ENCODE data around the gene CENATAC.
"Not testable (repeated sequence)": the region's sequence is repeated elsewhere in the genome, so short reads cannot be mapped to it uniquely, and the experiment has no call there.

CENATAC gene

GRCh38 chr11:119025978-119026766 is 28.2 kb downstream of the CENATAC start:
- Histone ChIP-seq H3K9me3 (no peaks in the 10 kb centered on the region), H4K20me1 (peaks cover 12% of the 10 kb centered on the region; the same call in 1 of the 2 replicates), H3K4me2 (no peak overlapping the region), H3K27me3 (no peaks in the 10 kb centered on the region), H3K27ac (no peak overlapping the region), H3K9ac (no peak overlapping the region), H3K4me3 (no peak overlapping the region), H3K36me3 (peaks cover 78% of the 10 kb centered on the region), H3K4me1 (peaks cover 31% of the 10 kb centered on the region)
- TF ChIP-seq Cebpa-rat (IDR thresholded peaks at IDR 0.05) = no peak

- TF ChIP-seq Cebpa-rat (IDR thresholded peaks at IDR 0.05) = no peak
- peaks cover 4% of the 10 kb centered on the region; the same call in 1 of the 2 replicates for H4K20me1 ChIP-seq
- H3K4me3 ChIP-seq = no peak overlapping the region
- peaks cover 24% of the 10 kb centered on the region for H3K4me1 ChIP-seq
- H3K27me3 ChIP-seq = no peaks in the 10 kb centered on the region
- no peaks in the 10 kb centered on the region for H3K9me3 ChIP-seq
- H3K4me2 ChIP-seq = no peak overlapping the region
- H3K27ac ChIP-seq = no peak overlapping the region
- no peak overlapping the region for H3K9ac ChIP-seq
- peaks cover 70% of the 10 kb centered on the region for H3K36me3 ChIP-seq
Observed at GRCh38 chr11:119026970-119027369, 29.0 kb downstream of the CENATAC start.

GRCh38 chr11:119027561-119028345 is 29.8 kb downstream of the CENATAC start:
- Histone ChIP-seq H3K27ac (no peak overlapping the region), H3K27me3 (no peaks in the 10 kb centered on the region), H3K4me3 (no peak overlapping the region), H3K4me1 (peaks cover 24% of the 10 kb centered on the region), H3K9ac (no peak overlapping the region), H4K20me1 (no peaks in the 10 kb centered on the region), H3K4me2 (0 out of 2 replicates have a peak overlapping the region, but pooled peaks have one; percentile 98), H3K9me3 (no peaks in the 10 kb centered on the region), H3K36me3 (peaks cover 62% of the 10 kb centered on the region)
- no peak for TF ChIP-seq Cebpa-rat (IDR thresholded peaks at IDR 0.05)

GRCh38 chr11:119028346-119029068 is 30.6 kb downstream of the CENATAC start:
- Histone ChIP-seq H3K4me2 (peak overlapping the region; percentile 98), H3K9ac (peak overlapping the region; percentile 79; the same call in 1 of the 2 replicates), H3K27me3 (no peaks in the 10 kb centered on the region), H3K4me3 (no peak overlapping the region), H3K36me3 (peaks cover 55% of the 10 kb centered on the region), H3K9me3 (no peaks in the 10 kb centered on the region), H3K27ac (no peak overlapping the region), H3K4me1 (peaks cover 28% of the 10 kb centered on the region), H4K20me1 (no peaks in the 10 kb centered on the region)
- no peak for TF ChIP-seq Cebpa-rat (IDR thresholded peaks at IDR 0.05)

GRCh38 chr11:119029069-119029339 is 31.1 kb downstream of the CENATAC start:
- TF ChIP-seq Cebpa-rat (IDR thresholded peaks at IDR 0.05) = no peak
- no peaks in the 10 kb centered on the region for H3K9me3 ChIP-seq
- peaks cover 33% of the 10 kb centered on the region for H3K4me1 ChIP-seq
- no peak overlapping the region for H3K4me3 ChIP-seq
- no peaks in the 10 kb centered on the region for H3K27me3 ChIP-seq
- peak overlapping the region; percentile 79; the same call in 1 of the 2 replicates for H3K9ac ChIP-seq
- H4K20me1 ChIP-seq = no peaks in the 10 kb centered on the region
- H3K36me3 ChIP-seq = peaks cover 50% of the 10 kb centered on the region
- no peak overlapping the region for H3K27ac ChIP-seq
- H3K4me2 ChIP-seq = peak overlapping the region; percentile 98

GRCh38 chr11:119029340-119030028 is 31.5 kb downstream of the CENATAC start:
- H3K9me3 ChIP-seq = no peaks in the 10 kb centered on the region
- H3K4me3 ChIP-seq = peak overlapping the region; percentile 85
- H3K27ac ChIP-seq = peak overlapping the region; percentile 72; the same call in 1 of the 2 replicates
- no peak for TF ChIP-seq Cebpa-rat (IDR thresholded peaks at IDR 0.05)
- no peaks in the 10 kb centered on the region for H3K27me3 ChIP-seq
- H3K9ac ChIP-seq = peak overlapping the region; percentile 79
- peaks cover 45% of the 10 kb centered on the region for H3K36me3 ChIP-seq
- H3K4me2 ChIP-seq = peak overlapping the region; percentile 98
- H4K20me1 ChIP-seq = no peaks in the 10 kb centered on the region
- peaks cover 34% of the 10 kb centered on the region for H3K4me1 ChIP-seq

- Histone ChIP-seq H3K27me3 (no peaks in the 10 kb centered on the region), H3K36me3 (peaks cover 40% of the 10 kb centered on the region), H3K27ac (peak overlapping the region; percentile 72), H3K9ac (peak overlapping the region; percentile 79), H3K4me2 (peak overlapping the region; percentile 98), H3K4me1 (peaks cover 30% of the 10 kb centered on the region), H4K20me1 (no peaks in the 10 kb centered on the region), H3K4me3 (peak overlapping the region; percentile 85), H3K9me3 (no peaks in the 10 kb centered on the region)
- no peak for TF ChIP-seq Cebpa-rat (IDR thresholded peaks at IDR 0.05)
Observed at GRCh38 chr11:119030029-119030328, 32.0 kb downstream of the CENATAC start.

- H3K27ac ChIP-seq = peak within 1 kb of the TSS; percentile 72
- TF ChIP-seq Cebpa-rat (IDR thresholded peaks at IDR 0.05) = no peak
- H3K4me3 ChIP-seq = peak within 1 kb of the TSS; percentile 85
- H3K9me3 ChIP-seq = no peaks in the 10 kb centered on the region
- H3K9ac ChIP-seq = peak within 1 kb of the TSS; percentile 79
- H3K36me3 ChIP-seq = peaks cover 35% of the 10 kb centered on the region
- H3K4me2 ChIP-seq = peak within 1 kb of the TSS; percentile 98
- H3K4me1 ChIP-seq = peaks cover 30% of the 10 kb centered on the region
- H3K27me3 ChIP-seq = no peaks in the 10 kb centered on the region
- no peaks in the 10 kb centered on the region for H4K20me1 ChIP-seq
Observed at GRCh38 chr11:119030329-119031047, 32.5 kb downstream of the CENATAC start, which contains the start of gene SLC37A4. Gene SLC37A4, minus strand, starts transcription at chr11:119030877.

GRCh38 chr11:119031912-119032280 is 34.0 kb downstream of the CENATAC start:
- H3K36me3 ChIP-seq = peaks cover 21% of the 10 kb centered on the region
- no peaks in the 10 kb centered on the region for H4K20me1 ChIP-seq
- H3K27ac ChIP-seq = no peak overlapping the region
- peaks cover 30% of the 10 kb centered on the region for H3K4me1 ChIP-seq
- H3K9me3 ChIP-seq = no peaks in the 10 kb centered on the region
- no peak overlapping the region for H3K4me3 ChIP-seq
- no peak overlapping the region for H3K9ac ChIP-seq
- TF ChIP-seq Cebpa-rat (IDR thresholded peaks at IDR 0.05) = no peak
- no peak overlapping the region for H3K4me2 ChIP-seq
- no peaks in the 10 kb centered on the region for H3K27me3 ChIP-seq

- H3K27me3 ChIP-seq, H3K4me3 ChIP-seq, H3K27ac ChIP-seq, H3K9ac ChIP-seq, H3K36me3 ChIP-seq, H3K9me3 ChIP-seq, H4K20me1 ChIP-seq: not testable (repeated sequence)
- peak overlapping the region; percentile 42 for H3K4me2 ChIP-seq
- peaks cover 30% of the 10 kb centered on the region for H3K4me1 ChIP-seq
Observed at GRCh38 chr11:119033421-119033820, 35.5 kb downstream of the CENATAC start.
